SK-N-SH (cell line): ENCODE data around the gene ANGPTL8.

Source experiments
- CTCF ChIP-seq: fragments of 200-600 bp; sonication (generic); IDR thresholded peaks from 2 replicates; pipeline ENCODE4 v1.6.1; 2017; ENCODE audit warnings: antibody characterized with exemption, mild to moderate bottlenecking, moderate library complexity
- ELF1 ChIP-seq: IDR thresholded peaks from 2 replicates; pipeline ENCODE4 v1.4.0; 2012
- EP300 ChIP-seq, 2 experiments: IDR thresholded peaks; 2 replicates each; pipeline versions ENCODE4 v1.4.0 to v1.6.1; 2012; ENCODE audit warnings: borderline replicate concordance in 1 of 2, low read depth in 1 of 2, low read length in 1 of 2
- EZH2phosphoT487 ChIP-seq: fragments of 200-600 bp; sonication (generic); IDR thresholded peaks from 2 replicates; pipeline ENCODE4 v1.6.1; 2017; ENCODE audit warnings: low read depth, mixed run types, mild to moderate bottlenecking, antibody characterized with exemption, moderate library complexity, borderline replicate concordance
- JUND ChIP-seq: IDR thresholded peaks from 2 replicates; pipeline ENCODE4 v1.4.0; 2012
- MAX ChIP-seq: IDR thresholded peaks from 2 replicates; pipeline ENCODE4 v1.4.0; 2012; ENCODE audit warnings: low read depth
- NRF1 ChIP-seq: IDR thresholded peaks from 2 replicates; pipeline ENCODE4 v1.6.1; 2012; ENCODE audit warnings: low read depth, mild to moderate bottlenecking, low read length
- POLR2AphosphoS5 ChIP-seq: IDR thresholded peaks from 2 replicates; pipeline ENCODE4 v1.6.1; 2012; ENCODE audit warnings: low read depth, low read length
- RAD21 ChIP-seq: IDR thresholded peaks from 2 replicates; pipeline ENCODE4 v1.6.1; 2012; ENCODE audit warnings: mild to moderate bottlenecking, low read length
- REST ChIP-seq: IDR thresholded peaks from 2 replicates; pipeline ENCODE4 v1.6.1; 2012; ENCODE audit warnings: mild to moderate bottlenecking, low read depth, low read length, moderate library complexity
- TEAD4 ChIP-seq: IDR thresholded peaks from 2 replicates; pipeline ENCODE4 v1.4.0; 2012; ENCODE audit warnings: mild to moderate bottlenecking, borderline replicate concordance; ENCODE audit not compliant: insufficient read depth
- USF2 ChIP-seq: fragments of 150-350 bp; IDR thresholded peaks from 2 replicates; pipeline ENCODE4 v1.6.1; 2017; ENCODE audit warnings: antibody characterized with exemption, low read length, low read depth, borderline replicate concordance
- ZBTB33 ChIP-seq: IDR thresholded peaks from 2 replicates; pipeline ENCODE4 v1.4.0; 2012; ENCODE audit warnings: low read depth, borderline replicate concordance

GRCh38 chr19:11264452-11265176, 25.2 kb downstream of the ANGPTL8 start:
- no peak for TF ChIP-seq CTCF
- TF ChIP-seq JUND: no peak
- no peak for TF ChIP-seq ELF1
- no peak for TF ChIP-seq USF2
- no peak for TF ChIP-seq MAX
- TF ChIP-seq POLR2AphosphoS5: no peak
- no peak for TF ChIP-seq EZH2phosphoT487
- no peak for TF ChIP-seq RAD21
- TF ChIP-seq ZBTB33: no peak
- TF ChIP-seq REST: no peak
- no peak for TF ChIP-seq EP300 (IDR thresholded peaks at IDR 0.05; ENCODE audit: borderline replicate concordance in 1 of 2, low read depth in 1 of 2, low read length in 1 of 2)
- TF ChIP-seq NRF1: no peak
- no peak for TF ChIP-seq TEAD4
